HG03175 (cell line): ENCODE results near the gene TRERF1.
"Not testable (repeated sequence)": the region's sequence is repeated elsewhere in the genome, so short reads cannot be mapped to it uniquely, and the experiment has no call there.

Experiments used
- ATAC-seq: cut with Tn5 transposase; IDR thresholded peaks from one replicate; pipeline ENCODE4 v1.9.1; 2021; ENCODE audit warnings: mild to moderate bottlenecking, moderate library complexity; ENCODE audit not compliant: unreplicated experiment

Gene TRERF1

DNA sequence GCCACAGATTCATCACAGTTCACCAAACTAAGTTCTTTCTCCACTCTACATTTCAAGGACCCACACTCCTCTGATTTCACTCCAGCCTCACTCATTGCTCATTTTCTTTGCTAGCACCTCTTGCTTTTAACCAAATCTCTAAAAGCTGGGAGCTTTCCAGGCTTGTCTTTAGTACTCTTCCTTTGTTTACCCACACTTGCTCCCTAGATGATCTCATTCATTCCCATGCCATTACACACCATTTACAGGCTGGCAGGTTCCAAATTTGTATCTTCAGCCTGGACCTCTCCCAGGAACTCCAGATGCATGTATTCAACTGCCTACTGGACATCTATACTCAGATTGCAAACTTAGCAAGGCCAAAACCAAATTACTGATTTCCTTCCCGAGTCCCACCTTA lies 251.7 kb downstream of the TRERF1 start:
- ATAC-seq = no peak

DNA sequence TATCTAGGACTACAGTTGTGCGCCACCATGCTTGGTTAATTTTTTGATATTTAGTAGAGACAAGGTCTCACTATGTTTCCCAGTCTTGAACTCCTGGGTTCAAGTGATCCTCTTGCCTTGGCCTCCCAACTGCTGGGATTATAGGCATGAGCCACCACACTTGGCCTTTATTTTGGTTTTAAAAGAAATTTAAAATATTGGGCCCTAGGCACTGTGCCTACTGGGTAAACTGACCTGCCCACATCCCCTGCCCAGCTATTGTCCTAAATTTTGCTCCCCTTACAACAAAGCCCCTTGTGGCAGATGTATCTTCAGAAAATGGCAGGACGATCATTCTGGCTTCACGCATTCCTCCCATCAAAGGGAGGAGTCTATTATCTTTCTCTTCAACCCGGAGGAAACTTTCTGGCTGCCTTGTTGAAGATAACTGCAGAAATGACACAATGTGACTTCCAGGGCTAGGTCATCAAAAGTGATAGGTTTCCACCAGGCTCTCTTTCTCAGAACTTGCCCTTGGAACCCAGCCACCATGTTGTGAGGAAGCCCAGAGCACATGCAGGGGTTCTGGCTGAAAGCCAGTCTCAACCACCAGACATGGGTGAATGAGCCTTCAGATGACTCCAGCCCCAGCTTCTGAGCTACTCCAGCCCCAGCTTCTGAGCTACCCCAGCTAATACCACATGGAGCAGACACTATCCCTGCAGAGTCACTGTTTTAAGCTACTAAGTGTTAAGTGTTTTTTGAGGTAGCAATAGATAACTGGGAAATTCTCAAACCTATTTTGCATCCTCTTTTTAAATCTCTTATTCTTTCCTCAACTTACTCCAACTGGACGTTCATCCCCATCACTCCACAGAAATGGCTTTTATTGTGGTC lies 252.4 kb downstream of the TRERF1 start:
- no peak for ATAC-seq

DNA sequence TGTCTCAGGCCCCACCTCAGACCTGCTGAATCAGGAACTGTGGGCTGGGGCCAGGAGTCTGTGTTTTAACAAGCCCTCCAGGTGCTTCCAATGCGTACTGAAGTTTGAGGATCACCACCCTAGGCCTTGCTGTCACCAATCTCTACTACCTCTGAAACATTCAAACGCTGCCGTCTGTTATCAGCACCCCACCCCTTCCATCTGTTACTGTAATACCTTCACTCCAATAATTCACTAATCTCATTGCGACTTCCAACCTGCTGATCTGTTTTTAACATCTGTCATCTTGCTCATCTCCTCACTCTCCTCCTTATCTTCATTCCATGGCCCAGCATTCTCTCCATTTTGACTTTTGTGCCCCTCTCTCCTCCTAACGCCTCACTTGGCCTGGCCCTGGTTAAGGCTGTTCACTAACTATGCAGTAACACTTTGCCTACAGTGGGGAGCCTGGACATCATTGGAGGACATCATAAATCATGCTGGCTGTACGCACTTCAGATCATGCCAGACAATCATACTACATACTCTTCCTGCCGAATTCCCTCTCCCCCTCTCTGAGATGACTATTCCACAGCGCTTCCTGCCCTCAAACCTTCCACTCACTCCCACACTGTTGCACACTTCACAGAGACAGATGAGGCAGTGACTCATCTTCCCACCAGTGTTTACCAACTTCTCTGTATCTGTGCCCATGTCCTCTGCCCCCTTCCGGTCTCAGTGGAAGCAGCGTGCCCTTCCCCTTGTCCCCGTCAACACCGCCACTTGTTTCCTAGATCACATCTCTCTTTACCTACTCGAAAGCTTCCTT lies 254.0 kb downstream of the TRERF1 start:
- ATAC-seq = no peak

GRCh38 chr6:42195415-42195814 lies 256.3 kb downstream of the TRERF1 start:
- ATAC-seq = no peak

GRCh38 chr6:42194056-42194455 lies 257.7 kb downstream of the TRERF1 start:
- no peak for ATAC-seq

DNA sequence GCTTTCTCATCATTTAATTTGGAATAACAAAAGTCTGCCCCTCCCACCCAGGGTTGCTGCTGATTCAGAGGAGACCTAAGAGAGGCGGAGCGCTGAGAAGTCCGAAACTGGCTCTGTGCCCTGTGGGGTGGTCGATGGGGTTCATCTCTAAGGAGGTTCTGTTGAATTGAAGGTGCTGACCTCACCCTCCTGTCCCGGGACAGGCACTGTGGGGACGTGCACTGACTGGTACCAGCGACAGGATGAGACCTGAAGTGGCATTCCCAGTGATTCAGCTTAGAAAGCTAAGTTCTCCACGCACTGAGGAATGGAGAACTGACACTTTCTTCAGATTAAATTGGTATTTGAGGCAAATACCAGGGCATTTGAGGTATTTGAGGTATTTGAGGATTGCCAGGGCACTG lies 258.2 kb downstream of the TRERF1 start:
- no peak for ATAC-seq

DNA sequence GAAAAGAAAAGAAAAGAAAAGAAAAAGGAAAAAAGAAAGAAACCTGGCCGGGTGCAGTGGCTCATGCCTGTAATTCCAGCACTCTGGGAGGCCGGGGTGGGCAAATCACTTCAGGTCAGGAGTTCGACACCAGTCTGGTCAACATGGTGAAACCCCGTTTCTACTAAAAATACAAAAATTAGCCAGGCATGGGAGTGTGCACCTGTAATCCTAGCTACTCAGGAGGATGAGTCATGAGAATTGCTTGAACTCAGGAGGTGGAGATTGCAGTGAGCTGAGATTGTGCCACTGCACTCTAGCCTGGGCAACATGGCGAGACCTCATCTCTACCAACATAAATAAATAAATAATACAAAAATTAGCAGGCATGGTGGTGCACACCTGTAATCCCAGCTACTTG lies 259.3 kb downstream of the TRERF1 start:
- not testable (repeated sequence) for ATAC-seq

GRCh38 chr6:42190554-42191183 lies 261.1 kb downstream of the TRERF1 start:
- no peak for ATAC-seq

DNA sequence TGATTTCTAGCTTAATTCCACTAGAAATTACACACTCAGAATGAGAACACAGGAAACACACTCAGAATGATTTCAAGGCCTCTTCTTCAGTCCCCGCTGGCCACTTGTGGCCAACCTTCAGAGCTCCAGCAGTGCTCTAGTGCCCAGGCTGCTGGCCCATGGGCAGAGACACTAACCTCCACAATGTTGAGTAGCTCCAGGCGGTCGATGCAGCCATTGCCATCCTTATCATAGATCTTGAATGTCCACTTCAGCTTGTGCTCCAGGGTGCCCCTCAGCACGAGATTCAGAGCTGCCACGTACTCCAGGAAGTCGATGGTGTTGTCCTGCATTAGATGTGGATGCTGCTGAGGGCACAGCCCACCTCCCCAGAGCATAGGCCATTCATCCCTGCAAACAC lies 263.3 kb downstream of the TRERF1 start:
- ATAC-seq = no peak

- no peak for ATAC-seq
Observed at GRCh38 chr6:42185597-42185996, 266.1 kb downstream of the TRERF1 start.

- ATAC-seq = no peak
Observed at GRCh38 chr6:42184475-42184874, 267.3 kb downstream of the TRERF1 start.

GRCh38 chr6:42182101-42182500 lies 269.6 kb downstream of the TRERF1 start:
- ATAC-seq = no peak

- ATAC-seq = no peak
Observed at GRCh38 chr6:42179945-42180313, 271.8 kb downstream of the TRERF1 start.

GRCh38 chr6:42179261-42179944 lies 272.3 kb downstream of the TRERF1 start:
- ATAC-seq = no peak

GRCh38 chr6:42177514-42178364 lies 274.0 kb downstream of the TRERF1 start:
- ATAC-seq = no peak

GRCh38 chr6:42176981-42177380 lies 274.7 kb downstream of the TRERF1 start:
- no peak for ATAC-seq

DNA sequence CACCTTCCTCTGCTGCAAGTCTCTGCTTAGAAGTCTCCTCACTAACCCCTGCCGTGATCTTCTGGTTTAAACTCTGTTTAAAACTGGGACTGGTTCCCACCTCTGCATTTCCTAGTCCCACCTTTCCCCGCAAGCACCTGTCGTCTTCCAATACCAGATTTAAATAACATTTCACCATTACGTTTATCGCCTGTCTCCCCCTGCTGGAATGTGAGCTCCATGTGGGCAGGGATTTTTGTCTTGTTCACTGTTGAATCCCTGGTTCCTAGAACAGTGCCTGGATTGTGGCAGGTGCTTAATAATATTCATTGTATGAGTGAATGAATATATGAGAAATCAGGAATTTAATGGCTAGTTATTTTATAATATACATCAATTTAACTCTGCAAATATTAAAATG lies 275.9 kb downstream of the TRERF1 start:
- no peak for ATAC-seq
